Measurements from ENCODE around the gene TESK2.

DNA sequence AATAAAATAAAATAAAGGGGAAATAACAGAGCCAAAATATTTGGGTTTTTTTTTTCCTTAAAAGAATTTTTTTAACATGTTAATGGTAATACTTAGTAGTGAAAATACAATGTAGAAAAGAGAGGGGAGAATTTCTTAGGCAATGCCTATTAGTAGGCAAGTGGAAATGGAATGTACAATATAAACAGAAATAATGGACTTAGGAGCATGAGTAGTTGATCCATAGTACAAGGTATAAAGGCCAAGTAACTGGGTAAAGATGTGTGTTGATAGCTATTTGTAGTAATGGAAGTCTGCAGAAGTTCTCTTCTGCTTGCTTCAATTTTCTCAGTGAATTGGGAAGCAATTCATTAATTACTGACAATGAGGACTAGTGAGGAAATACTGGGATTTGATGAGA, 34.4 kb downstream of the TESK2 start:
- TF ChIP-seq, protein P1, sequence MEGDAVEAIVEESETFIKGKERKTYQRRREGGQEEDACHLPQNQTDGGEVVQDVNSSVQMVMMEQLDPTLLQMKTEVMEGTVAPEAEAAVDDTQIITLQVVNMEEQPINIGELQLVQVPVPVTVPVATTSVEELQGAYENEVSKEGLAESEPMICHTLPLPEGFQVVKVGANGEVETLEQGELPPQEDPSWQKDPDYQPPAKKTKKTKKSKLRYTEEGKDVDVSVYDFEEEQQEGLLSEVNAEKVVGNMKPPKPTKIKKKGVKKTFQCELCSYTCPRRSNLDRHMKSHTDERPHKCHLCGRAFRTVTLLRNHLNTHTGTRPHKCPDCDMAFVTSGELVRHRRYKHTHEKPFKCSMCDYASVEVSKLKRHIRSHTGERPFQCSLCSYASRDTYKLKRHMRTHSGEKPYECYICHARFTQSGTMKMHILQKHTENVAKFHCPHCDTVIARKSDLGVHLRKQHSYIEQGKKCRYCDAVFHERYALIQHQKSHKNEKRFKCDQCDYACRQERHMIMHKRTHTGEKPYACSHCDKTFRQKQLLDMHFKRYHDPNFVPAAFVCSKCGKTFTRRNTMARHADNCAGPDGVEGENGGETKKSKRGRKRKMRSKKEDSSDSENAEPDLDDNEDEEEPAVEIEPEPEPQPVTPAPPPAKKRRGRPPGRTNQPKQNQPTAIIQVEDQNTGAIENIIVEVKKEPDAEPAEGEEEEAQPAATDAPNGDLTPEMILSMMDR (IDR thresholded peaks at IDR 0.05) = no peak
- TF ChIP-seq POLR2AphosphoS5 (IDR thresholded peaks at IDR 0.05) = no peak
- no peak for TF ChIP-seq POLR2A (IDR thresholded peaks at IDR 0.05)
- TF ChIP-seq EP300 (IDR thresholded peaks at IDR 0.05) = no peak
